Progenitor cell of endocrine pancreas (in vitro differentiated cells): ENCODE results near the gene PPARD. TPM values are rescaled to one million over a fixed set of nuclear protein-coding genes. Genes with fewer than 3 reads are reported as not detected.

Source experiments
- DNase-seq: peaks from one replicate; pipeline ENCODE4 v3.0.0; 2021; ENCODE audit warnings: low spot score; ENCODE audit not compliant: unreplicated experiment
- H3K27ac Mint-ChIP-seq: 2 replicates; pipeline ENCODE4 v1.8.0; 2021; ENCODE audit warnings: mild to moderate bottlenecking, moderate library complexity, mixed read lengths
- H3K27me3 Mint-ChIP-seq: 2 replicates; pipeline ENCODE4 v1.8.0; 2021; ENCODE audit warnings: mixed read lengths
- H3K36me3 Mint-ChIP-seq: 2 replicates; pipeline ENCODE4 v1.8.0; 2022; ENCODE audit warnings: mixed read lengths; ENCODE audit not compliant: insufficient read depth
- H3K4me1 Mint-ChIP-seq: 2 replicates; pipeline ENCODE4 v1.8.0; 2021; ENCODE audit warnings: low read depth, mixed read lengths
- H3K4me3 Mint-ChIP-seq: 2 replicates; pipeline ENCODE4 v1.8.0; 2021; ENCODE audit warnings: low read depth, mild to moderate bottlenecking, moderate library complexity, mixed read lengths
- H3K9me3 Mint-ChIP-seq: 2 replicates; pipeline ENCODE4 v1.8.0; 2021; ENCODE audit warnings: low read depth, mixed read lengths
- total RNA-seq: library from RNA; stranded (reverse); gene quantifications from 2 replicates; pipeline ENCODE4 v1.2.1, GENCODE V29; 2021
- TF ChIP-seq, protein P1 (sequence below): fragments of 200-600 bp; sonication (generic); IDR thresholded peaks from one replicate; pipeline ENCODE4 v1.5.0; 2021; ENCODE audit warnings: antibody characterized with exemption, mild to moderate bottlenecking; ENCODE audit not compliant: unreplicated experiment

Gene PPARD
- total RNA-seq, 1 donor from 2014 or later, result 13.9 TPM

DNA sequence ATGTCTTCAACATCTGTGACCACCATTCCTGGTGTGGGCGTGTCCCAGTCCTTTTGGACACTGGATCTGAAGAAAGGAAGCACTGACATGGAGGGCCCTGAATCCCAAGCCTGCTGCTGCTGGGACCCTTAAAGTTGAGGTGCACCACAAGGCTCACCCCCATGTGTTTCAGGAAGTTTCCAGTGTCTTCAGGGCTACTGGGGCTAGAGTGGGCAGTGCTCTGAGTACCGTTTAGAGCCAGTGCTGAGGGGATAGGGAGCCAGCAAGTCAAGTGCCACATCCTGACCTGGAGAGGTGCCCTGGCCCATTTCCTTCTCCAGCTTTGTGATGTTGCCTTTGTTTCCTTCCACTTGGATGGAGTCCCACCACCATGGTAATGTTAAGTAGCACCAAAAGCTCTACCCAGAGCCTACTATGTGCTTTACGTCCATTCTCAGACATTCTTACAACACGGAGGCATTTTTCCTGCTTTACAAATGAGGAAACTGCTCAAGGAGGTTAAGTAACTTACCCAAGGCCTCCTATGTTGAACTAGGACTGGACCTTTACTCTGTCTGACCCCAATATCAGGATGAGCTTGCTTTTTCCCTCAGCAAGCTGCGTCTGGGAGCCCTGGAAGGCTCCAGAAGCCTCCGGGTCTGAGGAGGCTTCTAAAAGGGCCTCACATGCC lies 45.3 kb upstream of the PPARD start:
- DNase-seq, result no peak
- Mint-ChIP-seq H3K27me3 (peaks cover 4% of the 10 kb centered on the region), H3K9me3 (no peaks in the 10 kb centered on the region), H3K27ac (no peak overlapping the region), H3K36me3 (peaks cover 9% of the 10 kb centered on the region), H3K4me3 (no peak overlapping the region), H3K4me1 (peaks cover 2% of the 10 kb centered on the region)
- TF ChIP-seq, protein P1, sequence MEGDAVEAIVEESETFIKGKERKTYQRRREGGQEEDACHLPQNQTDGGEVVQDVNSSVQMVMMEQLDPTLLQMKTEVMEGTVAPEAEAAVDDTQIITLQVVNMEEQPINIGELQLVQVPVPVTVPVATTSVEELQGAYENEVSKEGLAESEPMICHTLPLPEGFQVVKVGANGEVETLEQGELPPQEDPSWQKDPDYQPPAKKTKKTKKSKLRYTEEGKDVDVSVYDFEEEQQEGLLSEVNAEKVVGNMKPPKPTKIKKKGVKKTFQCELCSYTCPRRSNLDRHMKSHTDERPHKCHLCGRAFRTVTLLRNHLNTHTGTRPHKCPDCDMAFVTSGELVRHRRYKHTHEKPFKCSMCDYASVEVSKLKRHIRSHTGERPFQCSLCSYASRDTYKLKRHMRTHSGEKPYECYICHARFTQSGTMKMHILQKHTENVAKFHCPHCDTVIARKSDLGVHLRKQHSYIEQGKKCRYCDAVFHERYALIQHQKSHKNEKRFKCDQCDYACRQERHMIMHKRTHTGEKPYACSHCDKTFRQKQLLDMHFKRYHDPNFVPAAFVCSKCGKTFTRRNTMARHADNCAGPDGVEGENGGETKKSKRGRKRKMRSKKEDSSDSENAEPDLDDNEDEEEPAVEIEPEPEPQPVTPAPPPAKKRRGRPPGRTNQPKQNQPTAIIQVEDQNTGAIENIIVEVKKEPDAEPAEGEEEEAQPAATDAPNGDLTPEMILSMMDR, result no peak

DNA sequence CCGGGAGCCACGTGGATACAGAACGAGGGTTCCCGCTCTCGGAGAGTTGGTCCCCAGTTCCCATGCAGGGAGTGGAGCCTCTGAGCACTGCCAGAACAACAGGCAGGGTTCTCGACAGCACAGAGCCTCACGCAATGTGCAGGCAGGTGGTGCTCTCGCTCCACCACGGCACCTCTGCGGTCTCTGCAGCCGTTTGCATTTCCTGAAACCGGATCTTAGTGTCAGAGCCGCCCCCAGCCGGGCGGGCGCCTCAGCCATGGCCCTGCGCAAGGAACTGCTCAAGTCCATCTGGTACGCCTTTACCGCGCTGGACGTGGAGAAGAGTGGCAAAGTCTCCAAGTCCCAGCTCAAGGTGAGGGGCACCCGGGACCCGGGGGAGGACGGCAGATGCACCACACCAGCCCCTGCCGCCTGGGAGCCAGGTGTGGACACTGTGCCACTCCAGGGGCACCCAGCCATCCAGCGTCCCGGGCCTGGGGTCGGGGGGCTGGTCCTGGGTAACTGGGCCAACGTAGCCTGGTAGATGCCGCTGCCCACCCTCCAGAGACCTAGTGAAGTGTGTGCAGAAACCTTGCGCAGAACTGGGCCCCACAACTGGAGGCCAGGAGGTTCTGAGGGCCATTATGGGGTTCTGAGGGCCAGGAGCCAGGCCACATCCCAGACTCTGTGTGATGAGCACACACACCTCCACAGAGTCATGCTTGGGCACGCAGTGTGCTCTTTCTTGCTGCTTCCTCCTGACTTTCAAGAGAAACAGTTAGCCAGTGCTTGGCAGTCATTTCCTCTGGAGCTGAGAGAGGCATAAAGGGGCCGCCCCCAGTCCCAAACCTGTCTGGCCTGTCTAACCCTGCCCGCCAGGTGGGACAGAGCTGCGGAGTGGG lies 44.5 kb upstream of the PPARD start, which contains the start of gene DEF6:
Gene DEF6 (plus strand): TSS at position 218 of the 881 bp plus-strand sequence. CDS start 39 bp downstream, at position 257.
- peak; percentile 64 for DNase-seq
- peaks cover 9% of the 10 kb centered on the region for H3K36me3 Mint-ChIP-seq
- peaks cover 4% of the 10 kb centered on the region for H3K27me3 Mint-ChIP-seq
- no peak within 1 kb of the TSS for H3K4me3 Mint-ChIP-seq
- H3K27ac Mint-ChIP-seq, result no peak within 1 kb of the TSS
- no peaks in the 10 kb centered on the region for H3K9me3 Mint-ChIP-seq
- TF ChIP-seq, protein P1, result peak; percentile 74
- peaks cover 4% of the 10 kb centered on the region for H3K4me1 Mint-ChIP-seq

DNA sequence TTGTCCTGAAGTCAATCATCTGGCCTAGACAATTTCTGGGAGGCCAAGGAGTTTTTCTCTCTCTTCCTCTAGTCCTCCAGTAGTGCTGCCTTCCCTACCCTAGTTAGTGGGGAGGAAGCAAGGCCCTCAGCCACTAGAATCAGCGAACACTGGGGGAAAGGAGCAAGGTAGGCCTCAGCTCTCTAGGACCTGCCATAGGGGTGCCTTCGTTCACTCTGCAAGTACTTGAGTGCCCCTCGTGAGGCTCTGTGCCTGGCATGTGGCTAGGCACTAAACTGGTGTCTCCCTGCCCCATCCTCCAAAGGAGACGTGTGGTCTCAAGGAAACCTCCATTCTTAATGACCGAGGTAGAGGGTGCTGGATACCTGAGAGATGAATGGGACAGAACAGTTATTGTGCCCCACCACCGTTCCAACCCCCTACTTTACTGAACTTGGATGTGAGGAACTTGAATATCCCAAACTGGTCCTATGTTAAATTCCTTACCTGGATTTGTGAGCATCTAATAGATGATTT lies 43.7 kb upstream of the PPARD start:
- Mint-ChIP-seq H3K27me3 (peaks cover 4% of the 10 kb centered on the region), H3K4me3 (no peak overlapping the region), H3K36me3 (peaks cover 7% of the 10 kb centered on the region), H3K9me3 (no peaks in the 10 kb centered on the region), H3K4me1 (peaks cover 6% of the 10 kb centered on the region), H3K27ac (no peak overlapping the region)
- DNase-seq, result no peak
- TF ChIP-seq, protein P1, result no peak

DNA sequence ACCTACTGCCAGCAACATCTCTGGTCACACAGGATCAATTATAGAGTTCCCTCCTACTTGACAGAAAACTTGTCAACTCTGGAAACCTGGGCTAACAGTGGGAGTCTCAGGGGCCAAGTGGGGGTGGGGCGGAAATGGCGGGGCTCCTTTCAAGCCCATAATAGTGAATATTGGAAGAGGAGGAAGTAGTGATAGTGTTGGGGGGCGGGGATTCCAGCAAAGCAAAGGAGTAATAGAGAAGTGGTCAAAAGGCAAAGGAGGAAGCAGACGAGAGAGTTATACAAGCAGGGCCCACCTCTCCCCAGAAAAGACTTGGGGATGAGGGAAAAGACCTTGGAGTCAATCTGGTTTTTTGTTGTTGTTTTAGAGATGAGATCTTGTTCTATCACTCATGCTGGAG lies 42.7 kb upstream of the PPARD start:
- Mint-ChIP-seq H3K27ac (no peak overlapping the region), H3K4me1 (peaks cover 6% of the 10 kb centered on the region), H3K36me3 (peaks cover 3% of the 10 kb centered on the region), H3K4me3 (no peak overlapping the region), H3K9me3 (no peaks in the 10 kb centered on the region), H3K27me3 (peaks cover 4% of the 10 kb centered on the region)
- no peak for DNase-seq
- TF ChIP-seq, protein P1, result no peak

DNA sequence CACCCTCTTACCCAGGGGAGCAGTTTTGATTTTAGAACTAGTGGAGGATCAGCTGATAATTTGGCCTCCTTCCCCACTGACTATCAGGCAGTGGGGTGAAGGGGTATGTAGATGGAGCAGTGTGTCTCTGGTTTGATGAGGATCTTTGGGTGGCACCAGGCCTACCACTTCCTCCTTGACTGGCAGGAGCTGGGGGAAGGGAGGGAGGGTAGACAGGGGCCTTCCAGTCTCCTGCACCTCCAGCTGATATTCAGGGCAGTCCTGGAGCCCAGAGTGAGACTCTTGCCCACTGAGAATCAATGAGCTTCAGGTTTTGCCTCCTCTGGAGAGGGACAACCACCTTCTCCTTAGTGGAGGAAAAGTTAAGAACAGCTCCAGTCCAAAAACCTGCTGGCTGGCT lies 41.5 kb upstream of the PPARD start:
- Mint-ChIP-seq H3K27ac (no peak overlapping the region), H3K4me3 (no peak overlapping the region), H3K9me3 (no peaks in the 10 kb centered on the region), H3K4me1 (peaks cover 6% of the 10 kb centered on the region), H3K36me3 (peaks cover 2% of the 10 kb centered on the region), H3K27me3 (peaks cover 4% of the 10 kb centered on the region)
- no peak for DNase-seq
- TF ChIP-seq, protein P1, result no peak
